ENCODE results near the gene TRAP1.

GRCh38 chr16:3623642-3624041 is 93.7 kb downstream of the TRAP1 start:
- TF ChIP-seq CTCF (IDR thresholded peaks at IDR 0.05), result no peak
- no peak for TF ChIP-seq POLR2A (IDR thresholded peaks at IDR 0.05)

Measured in ovary (tissue), 3 donors.